SW 1271 (cell line): ENCODE data around the gene TIE1.
A peak's percentile ranks its signal among the peaks of the same experiment; 100 is the strongest.

Experiments
- DNase-seq, 2 experiments: peaks; one replicate each; lab custom pipeline; 2025; lab: John Stamatoyannopoulos, UW

Gene TIE1

GRCh38 chr1:43274125-43274803 is 26.5 kb upstream of the TIE1 start:
- peak in 1 of 2 experiments; percentile 16 for DNase-seq

GRCh38 chr1:43274804-43275180 is 26.0 kb upstream of the TIE1 start:
- no peak for DNase-seq

GRCh38 chr1:43275826-43276620 is 24.8 kb upstream of the TIE1 start:
- DNase-seq: no peak

GRCh38 chr1:43276673-43277072 is 24.1 kb upstream of the TIE1 start:
- DNase-seq: no peak

GRCh38 chr1:43277116-43277876 is 23.5 kb upstream of the TIE1 start:
- no peak for DNase-seq

- no peak for DNase-seq
These were observed 21.6 kb upstream of the TIE1 start for GRCh38 chr1:43279161-43279560.

GRCh38 chr1:43279666-43280065 is 21.1 kb upstream of the TIE1 start:
- DNase-seq: no peak

- DNase-seq: no peak
These were observed 20.1 kb upstream of the TIE1 start for GRCh38 chr1:43280692-43281091.

GRCh38 chr1:43282220-43283195 is 18.3 kb upstream of the TIE1 start:
- no peak for DNase-seq

GRCh38 chr1:43284065-43284464 is 16.7 kb upstream of the TIE1 start:
- DNase-seq: no peak

GRCh38 chr1:43284546-43285110 is 16.2 kb upstream of the TIE1 start:
- no peak for DNase-seq

- DNase-seq: no peak
These were observed 15.4 kb upstream of the TIE1 start, which contains the start of gene C1orf210 for GRCh38 chr1:43285269-43285990. TSS of gene C1orf210 (minus strand) at chr1:43285581. CDS start at chr1:43283270, 2,311 bp downstream.

- DNase-seq: no peak
These were observed 14.7 kb upstream of the TIE1 start for GRCh38 chr1:43286115-43286514.

GRCh38 chr1:43286533-43286932 is 14.2 kb upstream of the TIE1 start:
- no peak for DNase-seq

GRCh38 chr1:43288058-43288784 is 12.6 kb upstream of the TIE1 start:
- DNase-seq: no peak

GRCh38 chr1:43288785-43289706 is 11.7 kb upstream of the TIE1 start:
- DNase-seq: no peak

- DNase-seq: no peak
These were observed 8.6 kb upstream of the TIE1 start for GRCh38 chr1:43292216-43292615.

GRCh38 chr1:43292679-43293078 is 8.1 kb upstream of the TIE1 start:
- DNase-seq: no peak

GRCh38 chr1:43293176-43293575 is 7.6 kb upstream of the TIE1 start:
- no peak for DNase-seq
